Peyer's patch (tissue), 4 donors: ENCODE measurements around the gene DCT.

Experiments used
- CTCF ChIP-seq, 6 experiments: fragments of 450-650 bp in 4 of 6; fragments of 200-600 bp in 2 of 6; sonication (generic) in 1 of 6; IDR thresholded peaks; one replicate each; pipeline ENCODE4 v1.5.1; 2017 to 2019; ENCODE audit warnings: antibody characterized with exemption in 6 of 6, mild to moderate bottlenecking in 3 of 6, moderate library complexity in 1 of 6
- POLR2A ChIP-seq, 2 donors: fragments of 450-650 bp; IDR thresholded peaks; one replicate each; pipeline ENCODE4 v1.5.1; 2017; ENCODE audit warnings: antibody characterized with exemption in 2 of 2, mild to moderate bottlenecking in 2 of 2, moderate library complexity in 2 of 2

DNA sequence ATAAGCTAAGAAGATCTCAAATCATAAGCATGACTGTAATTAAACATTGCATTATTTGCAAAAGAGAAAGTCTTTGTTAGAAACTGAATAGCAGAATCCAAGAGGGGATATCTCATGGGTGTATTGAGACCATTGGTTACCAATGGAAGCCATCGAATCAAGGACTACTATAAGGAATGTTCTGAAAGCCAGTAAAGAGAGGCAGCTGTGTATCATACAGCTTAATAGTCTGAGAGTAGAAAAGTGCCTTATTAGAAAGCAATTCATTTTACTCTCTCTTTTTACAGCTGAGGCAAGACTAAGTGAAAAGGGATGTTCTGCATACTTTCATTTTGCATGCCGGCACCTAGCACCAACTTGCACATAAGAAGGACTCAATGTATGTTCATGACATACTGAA lies 7.6 kb upstream of the DCT start:
- no peak for TF ChIP-seq CTCF (IDR thresholded peaks at IDR 0.05)
- no peak for TF ChIP-seq POLR2A (IDR thresholded peaks at IDR 0.05)
